SK-N-SH (cell line): ENCODE results near the gene UNC93B1. TPM values are rescaled to one million over a fixed set of nuclear protein-coding genes. Genes with fewer than 3 reads are reported as not detected.
"Not testable (repeated sequence)": the region's sequence is repeated elsewhere in the genome, so short reads cannot be mapped to it uniquely, and the experiment has no call there.

ENCODE experiments used
- CTCF ChIA-PET: fragments of 300-600, 350-600 bp; formaldehyde crosslinking; extraction: SDS; loops from one replicate; lab custom pipeline; 2021; lab: Yijun Ruan, JAX
- POLR2A ChIA-PET: fragments of 350-600 bp; sonication (Branson Sonifier 250); formaldehyde crosslinking; extraction: SDS; loops from one replicate; lab custom pipeline; 2020; ENCODE audit warnings: antibody characterized with exemption, inconsistent platforms; lab: Yijun Ruan, JAX
- DNase-seq: peaks from one replicate; pipeline ENCODE4 v3.0.0; 2012
- H2AFZ ChIP-seq: fragments of 200-600 bp; sonication (generic); 2 replicates; pipeline ENCODE4 v1.8.1; 2016; ENCODE audit warnings: antibody characterized with exemption, mild to moderate bottlenecking, low read depth
- H3F3A ChIP-seq: fragments of 200-600 bp; sonication (generic); replicated peaks from 2 replicates; pipeline ENCODE3; 2016; ENCODE audit warnings: antibody characterized with exemption, mild to moderate bottlenecking; ENCODE audit not compliant: insufficient read depth
- H3K27ac ChIP-seq, 2 experiments: fragments of 200-500 bp in 1 of 2; fragments of 200-600 bp in 1 of 2; sonication (Bioruptor generic) in 1 of 2; sonication (generic), shearing (Covaris generic) in 1 of 2; 2 replicates each; pipeline versions ENCODE4 v1.5.1 to v1.6.1; 2014 to 2016; ENCODE audit warnings: low read depth in 2 of 2, inconsistent platforms in 1 of 2, low read length in 1 of 2, mild to moderate bottlenecking in 1 of 2, mixed read lengths in 1 of 2
- H3K27me3 ChIP-seq: fragments of 200-600 bp; sonication (generic), shearing (Covaris generic); 2 replicates; pipeline ENCODE4 v1.6.1; 2016; ENCODE audit warnings: mixed run types; ENCODE audit not compliant: insufficient read depth
- H3K36me3 ChIP-seq, 2 experiments: fragments of 200-500 bp in 1 of 2; fragments of 200-600 bp in 1 of 2; sonication (Bioruptor generic) in 1 of 2; sonication (generic) in 1 of 2; replicated peaks in 1 of 2; 2 replicates each; pipeline versions ENCODE3 to v1.5.1; 2014 to 2016; ENCODE audit warnings: low read length in 1 of 2, mild to moderate bottlenecking in 1 of 2; ENCODE audit not compliant: insufficient read depth in 2 of 2, control insufficient read depth in 1 of 2
- H3K4me1 ChIP-seq, 2 experiments: fragments of 200-500 bp in 1 of 2; fragments of 200-600 bp in 1 of 2; sonication (Bioruptor generic) in 1 of 2; sonication (generic), shearing (Covaris generic) in 1 of 2; 2 replicates each; pipeline versions ENCODE4 v1.5.1 to v1.6.1; 2014 to 2016; ENCODE audit warnings: low read depth in 1 of 2, low read length in 1 of 2, mixed run types in 1 of 2; ENCODE audit not compliant: insufficient read depth in 2 of 2, control insufficient read depth in 1 of 2
- H3K4me2 ChIP-seq: fragments of 200-600 bp; sonication (generic), shearing (Covaris generic); 2 replicates; pipeline ENCODE4 v1.6.1; 2017; ENCODE audit warnings: mixed run types
- H3K4me3 ChIP-seq, 2 experiments: fragments of 200-500 bp in 1 of 2; fragments of 200-600 bp in 1 of 2; sonication (Bioruptor generic) in 1 of 2; sonication (generic), shearing (Covaris generic) in 1 of 2; 2 replicates each; pipeline versions ENCODE4 v1.5.1 to v1.8.1; 2014 to 2016; ENCODE audit warnings: low read depth in 2 of 2, inconsistent platforms in 1 of 2, low read length in 1 of 2, mild to moderate bottlenecking in 1 of 2, mixed read lengths in 1 of 2, moderate library complexity in 1 of 2
- H3K79me2 ChIP-seq: fragments of 200-600 bp; sonication (generic); 2 replicates; pipeline ENCODE4 v1.8.1; 2017; ENCODE audit warnings: mild to moderate bottlenecking; ENCODE audit not compliant: insufficient read depth
- H3K9ac ChIP-seq: fragments of 200-600 bp; sonication (generic); 2 replicates; pipeline ENCODE4 v1.6.1; 2017; ENCODE audit warnings: mixed run types
- H3K9me2 ChIP-seq: fragments of 200-600 bp; sonication (generic); 2 replicates; pipeline ENCODE4 v1.6.1; 2017; ENCODE audit warnings: mixed run types
- H3K9me3 ChIP-seq: fragments of 200-600 bp; sonication (generic); 2 replicates; pipeline ENCODE4 v1.6.1; 2017; ENCODE audit warnings: mixed run types, mild to moderate bottlenecking, moderate library complexity
- H4K20me1 ChIP-seq: fragments of 200-600 bp; sonication (generic); 2 replicates; pipeline ENCODE4 v1.6.1; 2017; ENCODE audit warnings: mild to moderate bottlenecking, mixed run types; ENCODE audit not compliant: insufficient read depth
- REST ChIP-seq: IDR thresholded peaks from 2 replicates; pipeline ENCODE4 v1.6.1; 2012; ENCODE audit warnings: mild to moderate bottlenecking, low read depth, low read length, moderate library complexity
- WGBS: methylation state at CpG from one replicate; pipeline ENCODE4 v1.1.6; 2017; ENCODE audit warnings: low lambda C conversion rate; 5-methylcytosine and 5-hydroxymethylcytosine counted together
- polyA plus RNA-seq, 3 experiments: library from polyadenylated mRNA; depleted of rRNA; stranded (reverse); fragments of >200 nt; gene quantifications; 2 replicates each; pipeline ENCODE4 v1.2.3, GENCODE V29; 2012

UNC93B1 gene
- polyA plus RNA-seq, 1 of the 3 experiments (the other 2 are of a cell fraction): 28.9 TPM

GRCh38 chr11:67981226-67981625 lies 22.7 kb downstream of the UNC93B1 start:
- POLR2A ChIA-PET, H3K4me1 ChIP-seq, H3K27ac ChIP-seq, H3K9me3 ChIP-seq, H3K4me3 ChIP-seq, H3K9ac ChIP-seq, H3K36me3 ChIP-seq, H2AFZ ChIP-seq, H4K20me1 ChIP-seq, H3K27me3 ChIP-seq, H3K79me2 ChIP-seq, H3K4me2 ChIP-seq, H3K9me2 ChIP-seq, DNase-seq, H3F3A ChIP-seq: not testable (repeated sequence)
- TF ChIP-seq REST: 0 out of 2 replicates have a peak, but pooled peaks have one; percentile 43
- CTCF ChIA-PET: interaction anchor here (0.9 kb wide), 1 partner anchor 22 kb away, joined by 3 read pairs; no protein-coding TSS in a partner anchor
- WGBS: 89% methylated on average over 10 of the region's 10 CpGs

- DNase-seq, H3K4me1 ChIP-seq, H3F3A ChIP-seq, H3K9ac ChIP-seq, H2AFZ ChIP-seq, H3K36me3 ChIP-seq, H3K79me2 ChIP-seq, H3K27ac ChIP-seq, H3K27me3 ChIP-seq, H3K4me2 ChIP-seq, H3K9me3 ChIP-seq, CTCF ChIA-PET, H3K4me3 ChIP-seq, H4K20me1 ChIP-seq, H3K9me2 ChIP-seq: not testable (repeated sequence)
- POLR2A ChIA-PET: interaction anchor here (0.6 kb wide), 1 partner anchor 31 kb away, joined by 3 read pairs; the partner anchor contains the start of gene ALDH3B1
- 73% methylated on average over 17 of the region's 17 CpGs for WGBS
Observed at GRCh38 chr11:67978766-67979418, 25.0 kb downstream of the UNC93B1 start.

DNA sequence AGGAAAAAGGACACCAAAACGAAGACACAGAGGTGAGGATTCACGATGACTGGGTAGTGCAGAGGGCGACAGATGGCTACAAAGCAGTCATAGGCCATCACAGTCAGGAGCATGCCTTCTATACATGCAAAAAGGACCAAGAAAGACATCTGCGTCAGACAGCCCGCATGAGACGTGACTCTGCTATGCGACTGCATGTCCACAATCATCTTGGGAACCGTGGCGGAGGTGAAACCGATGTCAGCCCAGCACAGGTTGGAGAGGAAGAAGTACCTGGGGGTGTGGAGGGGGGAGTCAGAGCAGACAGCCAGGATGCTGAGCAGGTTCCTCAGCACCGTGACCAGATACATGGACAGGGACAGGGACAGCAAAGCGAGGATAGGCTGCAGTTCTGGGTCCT lies 29.2 kb downstream of the UNC93B1 start:
- H3K9me2 ChIP-seq, H3K4me3 ChIP-seq, H3K27ac ChIP-seq, H3K36me3 ChIP-seq, H3K79me2 ChIP-seq, H3K4me2 ChIP-seq, H3K9ac ChIP-seq, H3K9me3 ChIP-seq, H3K4me1 ChIP-seq, CTCF ChIA-PET, H3K27me3 ChIP-seq, DNase-seq, H4K20me1 ChIP-seq, H2AFZ ChIP-seq, POLR2A ChIA-PET, H3F3A ChIP-seq: not testable (repeated sequence)
- WGBS: 63% methylated on average over 12 of the region's 12 CpGs

DNA sequence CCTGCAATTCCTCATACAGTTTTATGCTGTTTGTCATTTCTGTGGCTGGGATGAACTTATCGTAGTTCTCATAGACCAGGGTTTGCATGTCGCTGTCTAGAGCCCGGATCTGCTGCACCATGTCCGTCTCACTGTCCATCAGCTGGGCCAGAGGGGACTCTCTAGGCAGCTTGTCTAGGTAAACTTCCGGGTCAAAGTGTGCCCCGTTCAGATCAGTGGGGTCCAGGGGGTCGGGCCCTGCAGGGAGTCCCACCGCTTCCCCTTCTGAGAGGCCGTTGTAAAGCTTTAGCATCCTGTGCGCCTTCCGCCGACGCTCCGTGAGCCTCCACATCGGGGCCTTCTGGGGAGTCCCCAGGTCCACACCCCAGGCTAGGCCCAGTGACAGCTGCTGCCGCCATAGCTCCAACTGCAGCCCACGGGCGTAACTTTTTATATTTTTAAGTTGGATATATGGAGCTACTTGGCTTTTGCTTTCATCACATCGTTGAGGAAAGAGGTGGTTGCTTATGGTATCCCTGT lies 38.0 kb downstream of the UNC93B1 start:
- H3K27ac ChIP-seq, H3K4me1 ChIP-seq, H3F3A ChIP-seq, POLR2A ChIA-PET, H3K4me2 ChIP-seq, H3K4me3 ChIP-seq, H3K9me2 ChIP-seq, H3K9ac ChIP-seq, H2AFZ ChIP-seq, H3K27me3 ChIP-seq, H3K9me3 ChIP-seq, H3K36me3 ChIP-seq, H4K20me1 ChIP-seq, H3K79me2 ChIP-seq: not testable (repeated sequence)
- CTCF ChIA-PET: interaction anchor here (1.3 kb wide), 1 partner anchor 118 kb away, joined by 3 read pairs; no protein-coding TSS in a partner anchor
- 84% methylated on average over 19 of the region's 19 CpGs for WGBS
- DNase-seq: peak; percentile 4

DNA sequence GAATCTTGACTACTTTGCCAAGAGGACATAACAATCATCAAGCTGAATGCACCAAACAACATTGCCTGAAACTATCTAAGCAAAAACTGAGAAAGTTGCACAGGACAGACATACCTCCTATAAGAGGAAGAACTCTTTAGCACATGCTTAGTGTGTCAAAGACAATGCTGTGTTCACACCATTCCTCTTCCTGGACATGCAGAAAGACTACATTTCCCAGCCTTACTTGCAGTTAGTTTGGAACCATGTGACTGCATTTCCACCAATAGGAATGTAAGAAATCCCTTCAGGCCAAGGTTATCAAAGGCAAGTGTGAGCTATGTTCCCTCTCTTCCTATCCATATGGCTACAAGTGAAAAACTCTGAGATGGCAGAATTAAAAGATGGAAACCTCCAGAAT lies 39.2 kb downstream of the UNC93B1 start:
- H3K4me3 ChIP-seq, H3K36me3 ChIP-seq, H3K27ac ChIP-seq, H3K9me2 ChIP-seq, H3K9me3 ChIP-seq, H3K4me2 ChIP-seq, H3K4me1 ChIP-seq, H3K9ac ChIP-seq, DNase-seq, POLR2A ChIA-PET, CTCF ChIA-PET, H4K20me1 ChIP-seq, H3K79me2 ChIP-seq, H3F3A ChIP-seq, H3K27me3 ChIP-seq, H2AFZ ChIP-seq: not testable (repeated sequence)
